ENCODE measurements around the gene SLC12A7. TPM values are rescaled to one million over a fixed set of nuclear protein-coding genes. Genes with fewer than 3 reads are reported as not detected.

Gene SLC12A7
- total RNA-seq, 2 donors from 2014 or later: 28.5 to 42.3 TPM

- DNase-seq (ENCODE audit: low spot score): no peak
- TF ChIP-seq, protein P1, sequence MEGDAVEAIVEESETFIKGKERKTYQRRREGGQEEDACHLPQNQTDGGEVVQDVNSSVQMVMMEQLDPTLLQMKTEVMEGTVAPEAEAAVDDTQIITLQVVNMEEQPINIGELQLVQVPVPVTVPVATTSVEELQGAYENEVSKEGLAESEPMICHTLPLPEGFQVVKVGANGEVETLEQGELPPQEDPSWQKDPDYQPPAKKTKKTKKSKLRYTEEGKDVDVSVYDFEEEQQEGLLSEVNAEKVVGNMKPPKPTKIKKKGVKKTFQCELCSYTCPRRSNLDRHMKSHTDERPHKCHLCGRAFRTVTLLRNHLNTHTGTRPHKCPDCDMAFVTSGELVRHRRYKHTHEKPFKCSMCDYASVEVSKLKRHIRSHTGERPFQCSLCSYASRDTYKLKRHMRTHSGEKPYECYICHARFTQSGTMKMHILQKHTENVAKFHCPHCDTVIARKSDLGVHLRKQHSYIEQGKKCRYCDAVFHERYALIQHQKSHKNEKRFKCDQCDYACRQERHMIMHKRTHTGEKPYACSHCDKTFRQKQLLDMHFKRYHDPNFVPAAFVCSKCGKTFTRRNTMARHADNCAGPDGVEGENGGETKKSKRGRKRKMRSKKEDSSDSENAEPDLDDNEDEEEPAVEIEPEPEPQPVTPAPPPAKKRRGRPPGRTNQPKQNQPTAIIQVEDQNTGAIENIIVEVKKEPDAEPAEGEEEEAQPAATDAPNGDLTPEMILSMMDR (IDR thresholded peaks at IDR 0.05): no peak
- H3K27ac ChIP-seq: no peak overlapping the region
These were observed 26.8 kb upstream of the SLC12A7 start for GRCh38 chr5:1138445-1139245.

GRCh38 chr5:1137567-1138444 lies 25.9 kb upstream of the SLC12A7 start:
- Histone ChIP-seq H3K4me3 (no peak overlapping the region), H3K27ac (peak overlapping the region in 1 of 2 donors; percentile 27)

More at GRCh38 chr5:1138445-1139245, 26.8 kb upstream of the SLC12A7 start:
- Histone ChIP-seq H3K4me1 (peaks cover 0 to 32% of the 10 kb centered on the region in 2 donors), H3K4me3 (no peak overlapping the region), H3K27me3 (no peaks in the 10 kb centered on the region), H3K9me3 (no peaks in the 10 kb centered on the region), H3K36me3 (no peaks in the 10 kb centered on the region)

DNA sequence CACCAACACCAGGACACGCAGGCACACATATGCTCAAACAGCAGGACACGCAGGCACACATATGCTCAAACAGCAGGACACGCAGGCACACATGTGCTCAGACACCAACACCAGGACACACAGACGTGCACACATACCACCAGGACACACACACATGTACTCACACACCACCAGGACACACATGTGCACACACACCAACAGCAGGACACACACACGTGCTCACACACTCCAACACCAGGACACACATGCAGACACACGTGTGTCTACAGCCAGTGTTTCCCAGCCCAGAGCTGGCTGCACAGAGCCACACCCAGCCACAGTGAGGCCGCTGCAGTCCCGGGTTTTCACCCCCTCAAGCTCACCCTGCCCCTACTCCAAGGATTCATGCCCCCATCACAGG lies 25.0 kb upstream of the SLC12A7 start:
- no peak overlapping the region for H3K27ac ChIP-seq
- DNase-seq (ENCODE audit: low spot score): no peak
- H3K27me3 ChIP-seq: no peaks in the 10 kb centered on the region
- H3K36me3 ChIP-seq: no peaks in the 10 kb centered on the region
- no peak overlapping the region for H3K4me3 ChIP-seq
- TF ChIP-seq, protein P1 (IDR thresholded peaks at IDR 0.05): no peak
- H3K9me3 ChIP-seq: no peaks in the 10 kb centered on the region
- peaks cover 0 to 42% of the 10 kb centered on the region in 2 donors for H3K4me1 ChIP-seq

More at GRCh38 chr5:1137567-1138444, 25.9 kb upstream of the SLC12A7 start:
- H3K9me3 ChIP-seq: no peaks in the 10 kb centered on the region
- peaks cover 0 to 39% of the 10 kb centered on the region in 2 donors for H3K4me1 ChIP-seq
- DNase-seq (ENCODE audit: low spot score): no peak
- TF ChIP-seq, protein P1 (IDR thresholded peaks at IDR 0.05): no peak
- H3K27me3 ChIP-seq: no peaks in the 10 kb centered on the region
- H3K36me3 ChIP-seq: no peaks in the 10 kb centered on the region

DNA sequence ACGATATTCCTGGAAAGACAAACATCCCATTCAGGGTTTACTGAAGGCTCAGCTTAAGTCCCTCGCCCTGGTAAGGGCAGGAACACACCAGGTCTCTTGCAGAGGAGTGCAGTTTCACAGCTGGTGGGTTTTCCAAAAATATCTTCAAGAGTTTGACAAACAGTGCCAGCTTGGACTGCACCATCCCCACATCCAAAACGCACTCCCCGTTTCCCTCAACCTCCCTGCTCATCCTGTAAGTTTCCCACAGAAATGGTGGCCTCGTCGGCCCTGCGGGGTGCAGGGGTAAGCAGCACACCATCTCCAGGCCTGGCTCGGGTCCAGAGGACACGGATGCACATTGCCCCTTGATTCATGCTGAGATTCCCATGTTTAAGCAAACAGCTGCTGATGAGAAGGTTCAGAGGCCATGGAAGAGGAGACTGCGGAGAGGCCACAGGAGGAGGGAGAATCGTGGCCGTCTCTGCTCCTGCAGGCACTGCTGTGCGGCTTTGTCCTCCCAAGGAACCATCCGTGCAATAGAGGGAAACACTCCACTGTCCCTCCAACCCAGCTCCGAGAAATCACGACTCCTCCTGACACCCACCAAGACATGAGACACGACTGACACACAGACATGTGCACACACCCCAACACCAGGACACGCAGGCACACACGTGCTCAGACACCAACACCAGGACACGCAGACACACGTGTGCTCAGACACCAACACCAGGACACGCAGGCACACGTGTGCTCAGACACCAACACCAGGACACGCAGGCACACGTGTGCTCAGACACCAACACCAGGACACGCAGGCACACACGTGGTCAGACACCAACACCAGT lies 24.0 kb upstream of the SLC12A7 start:
- H3K9me3 ChIP-seq: no peaks in the 10 kb centered on the region
- H3K27ac ChIP-seq: no peak overlapping the region
- H3K27me3 ChIP-seq: no peaks in the 10 kb centered on the region
- TF ChIP-seq, protein P1 (IDR thresholded peaks at IDR 0.05): no peak
- peaks cover 0 to 49% of the 10 kb centered on the region in 2 donors for H3K4me1 ChIP-seq
- no peak for DNase-seq (ENCODE audit: low spot score)
- H3K36me3 ChIP-seq: no peaks in the 10 kb centered on the region
- H3K4me3 ChIP-seq: no peak overlapping the region

- no peaks in the 10 kb centered on the region for H3K9me3 ChIP-seq
- H3K27me3 ChIP-seq: no peaks in the 10 kb centered on the region
- no peak overlapping the region for H3K27ac ChIP-seq
- H3K36me3 ChIP-seq: no peaks in the 10 kb centered on the region
- H3K4me1 ChIP-seq: peaks cover 0 to 47% of the 10 kb centered on the region in 2 donors
- no peak for DNase-seq (ENCODE audit: low spot score)
- H3K4me3 ChIP-seq: no peak overlapping the region
- TF ChIP-seq, protein P1 (IDR thresholded peaks at IDR 0.05): peak in 1 of 2 donors; percentile 41
These were observed 22.6 kb upstream of the SLC12A7 start for GRCh38 chr5:1134478-1134877.
